Measurements from ENCODE around the gene REPIN1. TPM values are rescaled to one million over a fixed set of nuclear protein-coding genes. Genes with fewer than 3 reads are reported as not detected.

REPIN1 gene
- total and polyA plus RNA-seq, 9 of the 15 experiments (the other 6 are each of a cell fraction or from before 2014, with no cell fraction given) = 8.1 to 283 (median 94.3) TPM

DNA sequence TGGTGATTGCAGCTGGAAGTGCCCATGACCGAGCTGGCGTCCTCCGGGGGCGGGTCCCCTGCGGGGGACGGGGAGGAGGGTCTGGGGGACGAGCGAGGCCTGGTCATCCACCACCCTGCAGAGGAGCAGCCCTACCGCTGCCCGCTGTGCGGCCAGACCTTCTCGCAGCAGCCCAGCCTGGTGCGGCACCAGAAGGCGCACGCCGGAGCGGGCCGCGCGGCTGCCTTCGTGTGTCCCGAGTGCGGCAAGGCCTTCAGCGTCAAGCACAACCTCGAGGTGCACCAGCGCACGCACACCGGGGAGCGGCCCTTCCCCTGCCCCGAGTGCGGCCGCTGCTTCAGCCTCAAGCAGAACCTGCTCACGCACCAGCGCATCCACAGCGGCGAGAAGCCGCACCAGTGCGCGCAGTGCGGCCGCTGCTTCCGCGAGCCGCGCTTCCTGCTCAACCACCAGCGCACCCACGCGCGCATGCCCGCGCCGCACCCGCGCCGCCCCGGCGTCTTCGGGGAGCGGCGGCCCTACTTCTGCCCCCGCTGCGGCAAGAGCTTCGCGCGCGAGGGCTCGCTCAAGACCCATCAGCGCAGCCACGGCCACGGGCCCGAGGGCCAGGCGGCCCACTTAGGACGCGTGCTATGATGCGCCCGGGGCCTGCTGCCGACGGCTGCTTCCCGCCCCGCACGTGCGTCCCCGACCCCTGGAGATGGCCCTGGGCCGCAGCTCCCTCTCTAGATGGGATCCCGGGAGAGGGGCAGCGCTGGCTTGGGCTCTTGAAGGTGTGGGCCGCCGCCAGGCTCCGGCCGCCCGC, 39.2 kb downstream of the REPIN1 start:
- Histone ChIP-seq H3K4me2 (ENCODE audit: insufficient read depth, low read length) (no peak overlapping the region), H3K9me3 (replicated peaks; ENCODE audit: control insufficient read depth, insufficient read depth, low read depth, low read length) (no peaks in the 10 kb centered on the region), H2AFZ (ENCODE audit: low read depth, low read length) (no peak overlapping the region), H3K27me3 (ENCODE audit: control insufficient read depth in 2 of 2, insufficient read depth in 2 of 2, low read length in 2 of 2) (no peaks in the 10 kb centered on the region), H4K20me1 (replicated peaks; ENCODE audit: control insufficient read depth, insufficient read depth, low read length) (no peaks in the 10 kb centered on the region), H3K4me3 (no peak overlapping the region), H3K9ac (ENCODE audit: insufficient read depth in 1 of 2, low read depth in 2 of 2, low read length in 2 of 2) (no peak overlapping the region), H3K4me1 (replicated peaks in 1 of 2; ENCODE audit: control insufficient read depth in 2 of 2, insufficient read depth in 2 of 2, low read length in 2 of 2) (peaks cover 34 to 64% of the 10 kb centered on the region in 2 experiments), H3K36me3 (ENCODE audit: control insufficient read depth, insufficient read depth, low read length) (peaks cover 13% of the 10 kb centered on the region; the same call in 1 of the 3 replicates), H3K9me1 (ENCODE audit: control insufficient read depth, insufficient read depth, low read length) (peaks cover 2% of the 10 kb centered on the region), H3K79me2 (ENCODE audit: control insufficient read depth, insufficient read depth, low read length) (peaks cover 23% of the 10 kb centered on the region; the same call in 2 of the 3 replicates), H3K27ac (ENCODE audit: extremely low read depth, low read depth, low read length) (no peak overlapping the region; the same call in 2 of the 3 replicates)
- ATAC-seq = no peak
- no TSS peak for BruUV-seq (replicated peaks)
- ChIA-PET POLR2A (interaction anchor here (1.3 to 1.4 kb wide), 4 partner anchors 10 to 40 kb away, joined by 3 to 5 read pairs (median 4); partner anchors contain the start of gene REPIN1), CTCF (ENCODE audit: low intra/inter-chr PET ratio) (no interaction called here)
- in situ Hi-C loops (cut with MboI) = no loop called here
- intact Hi-C loops (cut with micrococcal nuclease) = no loop called here
- peak in 1 of 4 experiments; percentile 38 for DNase-seq (ENCODE audit: extremely low read depth in 1 of 4, low spot score in 3 of 4)
- WGBS (ENCODE audit: insufficient coverage, low coverage, missing lambda C conversion rate) = 98% methylated on average over 67 of the region's 91 CpGs
- TF ChIP-seq XRCC5 (IDR thresholded peaks at IDR 0.05; ENCODE audit: low read depth, low read length) (no peak), ZNF830 (CRISPR knock-in tag; IDR thresholded peaks at IDR 0.05) (no peak), FOXA1 (IDR thresholded peaks at IDR 0.05; ENCODE audit: borderline replicate concordance) (no peak), ZFX (CRISPR knock-in tag; IDR thresholded peaks at IDR 0.05) (0 out of 2 replicates have a peak, but pooled peaks have one; percentile 15), U2AF2 (optimal IDR thresholded peaks at IDR 0.05; ENCODE audit: low read depth, low read length) (no peak), HNRNPL (IDR thresholded peaks at IDR 0.05; ENCODE audit: low read depth, low read length) (peak; percentile 56; the same call in 1 of the 2 replicates), SIN3A (IDR thresholded peaks at IDR 0.05; ENCODE audit: borderline replicate concordance in 2 of 2, control insufficient read depth in 1 of 2, low read depth in 2 of 2, low read length in 2 of 2) (no peak), MEIS2 (IDR thresholded peaks at IDR 0.05; ENCODE audit: partially characterized antibody) (no peak), ZNF274 (IDR thresholded peaks at IDR 0.05; ENCODE audit: borderline replicate concordance, low read depth, low read length) (no peak), RBFOX2 (IDR thresholded peaks at IDR 0.05; ENCODE audit: low read depth, low read length) (0 out of 2 replicates have a peak, but pooled peaks have one; percentile 37)
- TF ChIP-seq, protein P1, sequence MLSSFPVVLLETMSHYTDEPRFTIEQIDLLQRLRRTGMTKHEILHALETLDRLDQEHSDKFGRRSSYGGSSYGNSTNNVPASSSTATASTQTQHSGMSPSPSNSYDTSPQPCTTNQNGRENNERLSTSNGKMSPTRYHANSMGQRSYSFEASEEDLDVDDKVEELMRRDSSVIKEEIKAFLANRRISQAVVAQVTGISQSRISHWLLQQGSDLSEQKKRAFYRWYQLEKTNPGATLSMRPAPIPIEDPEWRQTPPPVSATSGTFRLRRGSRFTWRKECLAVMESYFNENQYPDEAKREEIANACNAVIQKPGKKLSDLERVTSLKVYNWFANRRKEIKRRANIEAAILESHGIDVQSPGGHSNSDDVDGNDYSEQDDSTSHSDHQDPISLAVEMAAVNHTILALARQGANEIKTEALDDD (IDR thresholded peaks at IDR 0.05) = no peak
- TF ChIP-seq, protein P2, sequence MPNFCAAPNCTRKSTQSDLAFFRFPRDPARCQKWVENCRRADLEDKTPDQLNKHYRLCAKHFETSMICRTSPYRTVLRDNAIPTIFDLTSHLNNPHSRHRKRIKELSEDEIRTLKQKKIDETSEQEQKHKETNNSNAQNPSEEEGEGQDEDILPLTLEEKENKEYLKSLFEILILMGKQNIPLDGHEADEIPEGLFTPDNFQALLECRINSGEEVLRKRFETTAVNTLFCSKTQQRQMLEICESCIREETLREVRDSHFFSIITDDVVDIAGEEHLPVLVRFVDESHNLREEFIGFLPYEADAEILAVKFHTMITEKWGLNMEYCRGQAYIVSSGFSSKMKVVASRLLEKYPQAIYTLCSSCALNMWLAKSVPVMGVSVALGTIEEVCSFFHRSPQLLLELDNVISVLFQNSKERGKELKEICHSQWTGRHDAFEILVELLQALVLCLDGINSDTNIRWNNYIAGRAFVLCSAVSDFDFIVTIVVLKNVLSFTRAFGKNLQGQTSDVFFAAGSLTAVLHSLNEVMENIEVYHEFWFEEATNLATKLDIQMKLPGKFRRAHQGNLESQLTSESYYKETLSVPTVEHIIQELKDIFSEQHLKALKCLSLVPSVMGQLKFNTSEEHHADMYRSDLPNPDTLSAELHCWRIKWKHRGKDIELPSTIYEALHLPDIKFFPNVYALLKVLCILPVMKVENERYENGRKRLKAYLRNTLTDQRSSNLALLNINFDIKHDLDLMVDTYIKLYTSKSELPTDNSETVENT (CRISPR knock-in tag; IDR thresholded peaks at IDR 0.05) = peak; percentile 32; the same call in 1 of the 2 replicates
- TF ChIP-seq, protein P3, sequence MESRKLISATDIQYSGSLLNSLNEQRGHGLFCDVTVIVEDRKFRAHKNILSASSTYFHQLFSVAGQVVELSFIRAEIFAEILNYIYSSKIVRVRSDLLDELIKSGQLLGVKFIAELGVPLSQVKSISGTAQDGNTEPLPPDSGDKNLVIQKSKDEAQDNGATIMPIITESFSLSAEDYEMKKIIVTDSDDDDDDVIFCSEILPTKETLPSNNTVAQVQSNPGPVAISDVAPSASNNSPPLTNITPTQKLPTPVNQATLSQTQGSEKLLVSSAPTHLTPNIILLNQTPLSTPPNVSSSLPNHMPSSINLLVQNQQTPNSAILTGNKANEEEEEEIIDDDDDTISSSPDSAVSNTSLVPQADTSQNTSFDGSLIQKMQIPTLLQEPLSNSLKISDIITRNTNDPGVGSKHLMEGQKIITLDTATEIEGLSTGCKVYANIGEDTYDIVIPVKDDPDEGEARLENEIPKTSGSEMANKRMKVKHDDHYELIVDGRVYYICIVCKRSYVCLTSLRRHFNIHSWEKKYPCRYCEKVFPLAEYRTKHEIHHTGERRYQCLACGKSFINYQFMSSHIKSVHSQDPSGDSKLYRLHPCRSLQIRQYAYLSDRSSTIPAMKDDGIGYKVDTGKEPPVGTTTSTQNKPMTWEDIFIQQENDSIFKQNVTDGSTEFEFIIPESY (CRISPR knock-in tag; IDR thresholded peaks at IDR 0.05) = peak; percentile 95
- no peak for FAIRE-seq

Measured in K562 (cell line).